ENCODE data around the gene SH3RF2.
"Not testable (repeated sequence)": the region's sequence is repeated elsewhere in the genome, so short reads cannot be mapped to it uniquely, and the experiment has no call there.

Gene SH3RF2

GRCh38 chr5:145958436-145958835, 22.1 kb downstream of the SH3RF2 start:
- no peak overlapping the region for H3K4me3 ChIP-seq (ENCODE audit: low read depth in 1 of 2, low read length in 1 of 2)

DNA sequence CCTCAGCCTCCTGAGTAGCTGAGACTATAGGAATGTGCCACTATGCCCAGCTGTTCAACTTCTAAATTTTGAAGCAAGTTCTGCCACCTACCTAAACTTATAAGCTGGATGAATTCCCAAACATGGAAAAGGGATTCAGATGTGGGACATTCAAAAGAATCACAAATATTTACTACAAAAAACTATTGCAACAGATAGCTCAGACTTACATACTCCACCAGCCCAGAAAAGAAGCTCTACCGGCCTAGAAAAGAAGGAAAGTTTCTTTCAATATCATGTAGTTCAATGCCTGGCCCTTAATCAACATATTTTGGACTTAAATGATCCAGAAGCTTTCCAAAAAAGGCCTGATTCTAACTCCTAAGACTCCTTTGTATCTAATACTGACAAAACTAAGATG, 23.8 kb downstream of the SH3RF2 start:
- TF ChIP-seq, protein P1, sequence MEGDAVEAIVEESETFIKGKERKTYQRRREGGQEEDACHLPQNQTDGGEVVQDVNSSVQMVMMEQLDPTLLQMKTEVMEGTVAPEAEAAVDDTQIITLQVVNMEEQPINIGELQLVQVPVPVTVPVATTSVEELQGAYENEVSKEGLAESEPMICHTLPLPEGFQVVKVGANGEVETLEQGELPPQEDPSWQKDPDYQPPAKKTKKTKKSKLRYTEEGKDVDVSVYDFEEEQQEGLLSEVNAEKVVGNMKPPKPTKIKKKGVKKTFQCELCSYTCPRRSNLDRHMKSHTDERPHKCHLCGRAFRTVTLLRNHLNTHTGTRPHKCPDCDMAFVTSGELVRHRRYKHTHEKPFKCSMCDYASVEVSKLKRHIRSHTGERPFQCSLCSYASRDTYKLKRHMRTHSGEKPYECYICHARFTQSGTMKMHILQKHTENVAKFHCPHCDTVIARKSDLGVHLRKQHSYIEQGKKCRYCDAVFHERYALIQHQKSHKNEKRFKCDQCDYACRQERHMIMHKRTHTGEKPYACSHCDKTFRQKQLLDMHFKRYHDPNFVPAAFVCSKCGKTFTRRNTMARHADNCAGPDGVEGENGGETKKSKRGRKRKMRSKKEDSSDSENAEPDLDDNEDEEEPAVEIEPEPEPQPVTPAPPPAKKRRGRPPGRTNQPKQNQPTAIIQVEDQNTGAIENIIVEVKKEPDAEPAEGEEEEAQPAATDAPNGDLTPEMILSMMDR (IDR thresholded peaks at IDR 0.05), result no peak
- Histone ChIP-seq H3K4me1 (ENCODE audit: control insufficient read depth in 1 of 2, insufficient read depth in 1 of 2, low read depth in 1 of 2, low read length in 1 of 2) (no peaks in the 10 kb centered on the region), H3K9me3 (no peaks in the 10 kb centered on the region), H3K36me3 (no peaks in the 10 kb centered on the region), H3K27me3 (peaks cover 47% of the 10 kb centered on the region), H3K27ac (no peak overlapping the region), H3K4me3 (ENCODE audit: low read depth in 1 of 2, low read length in 1 of 2) (no peak overlapping the region)

More at GRCh38 chr5:145958436-145958835, 22.1 kb downstream of the SH3RF2 start:
- Histone ChIP-seq H3K4me1 (ENCODE audit: control insufficient read depth in 1 of 2, insufficient read depth in 1 of 2, low read depth in 1 of 2, low read length in 1 of 2) (no peaks in the 10 kb centered on the region), H3K27me3 (peaks cover 59% of the 10 kb centered on the region), H3K9me3 (no peaks in the 10 kb centered on the region), H3K27ac (no peak overlapping the region), H3K36me3 (no peaks in the 10 kb centered on the region)
- TF ChIP-seq, protein P1 (IDR thresholded peaks at IDR 0.05), result no peak

GRCh38 chr5:145960848-145961600, 24.6 kb downstream of the SH3RF2 start:
- no peaks in the 10 kb centered on the region for H3K4me1 ChIP-seq (ENCODE audit: control insufficient read depth in 1 of 2, insufficient read depth in 1 of 2, low read depth in 1 of 2, low read length in 1 of 2)
- no peaks in the 10 kb centered on the region for H3K36me3 ChIP-seq
- TF ChIP-seq, protein P1 (IDR thresholded peaks at IDR 0.05), result no peak
- no peaks in the 10 kb centered on the region for H3K9me3 ChIP-seq
- H3K4me3 ChIP-seq (ENCODE audit: low read depth in 1 of 2, low read length in 1 of 2), result no peak overlapping the region
- H3K27me3 ChIP-seq, result peaks cover 38% of the 10 kb centered on the region
- H3K27ac ChIP-seq, result no peak overlapping the region

- no peak overlapping the region for H3K4me3 ChIP-seq (ENCODE audit: low read depth in 1 of 2, low read length in 1 of 2)
- no peaks in the 10 kb centered on the region for H3K9me3 ChIP-seq
- TF ChIP-seq, protein P1 (IDR thresholded peaks at IDR 0.05), result no peak
- H3K4me1 ChIP-seq (ENCODE audit: control insufficient read depth in 1 of 2, insufficient read depth in 1 of 2, low read depth in 1 of 2, low read length in 1 of 2), result no peaks in the 10 kb centered on the region
- H3K27me3 ChIP-seq, result peaks cover 31% of the 10 kb centered on the region
- no peaks in the 10 kb centered on the region for H3K36me3 ChIP-seq
- H3K27ac ChIP-seq, result no peak overlapping the region
These were observed 25.6 kb downstream of the SH3RF2 start for GRCh38 chr5:145962001-145962400.

DNA sequence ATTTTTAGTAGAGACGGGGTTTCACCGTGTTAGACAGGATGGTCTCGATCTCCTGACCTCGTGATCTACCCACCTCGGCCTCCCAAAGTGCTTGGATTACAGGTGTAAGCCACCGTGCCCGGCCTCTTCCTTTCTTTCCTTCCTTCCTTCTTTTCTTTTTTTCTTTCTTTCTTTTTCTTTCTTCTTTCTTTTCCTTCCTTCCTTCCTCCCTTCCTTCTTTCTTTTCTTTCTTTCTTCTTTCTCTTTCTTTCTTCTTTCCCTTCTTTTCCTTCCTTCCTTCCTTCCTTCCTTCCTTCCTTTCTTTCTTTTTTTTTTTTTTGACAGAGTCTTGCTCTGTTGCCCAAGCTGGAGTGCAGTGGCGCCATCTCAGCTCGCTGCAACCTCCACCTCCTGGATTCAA, 27.6 kb downstream of the SH3RF2 start:
- not testable (repeated sequence) for H3K36me3 ChIP-seq; H3K9me3 ChIP-seq; H3K27ac ChIP-seq; H3K4me1 ChIP-seq (ENCODE audit: control insufficient read depth in 1 of 2, insufficient read depth in 1 of 2, low read depth in 1 of 2, low read length in 1 of 2); H3K4me3 ChIP-seq (ENCODE audit: low read depth in 1 of 2, low read length in 1 of 2)
- H3K27me3 ChIP-seq, result peaks cover 22% of the 10 kb centered on the region

DNA sequence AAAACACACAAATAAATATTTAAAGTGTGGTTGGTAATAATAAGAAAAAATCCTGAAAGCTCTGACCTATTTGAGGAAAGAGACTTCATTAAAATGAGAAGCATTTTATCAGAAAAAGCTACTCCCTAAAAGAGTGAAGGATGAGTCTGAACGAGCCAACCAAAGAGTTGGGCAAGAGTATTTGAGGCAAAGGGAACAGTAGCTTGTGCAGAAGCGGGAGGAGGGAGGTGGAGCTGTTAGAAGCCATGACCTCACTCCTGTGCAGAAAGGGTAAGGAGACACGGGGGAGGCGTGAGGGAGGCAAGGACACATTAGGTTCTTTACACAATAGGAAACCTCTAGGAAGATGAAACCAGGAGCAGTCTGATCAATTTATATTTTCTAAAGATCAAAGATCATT, 29.4 kb downstream of the SH3RF2 start:
- Histone ChIP-seq H3K9me3 (no peaks in the 10 kb centered on the region), H3K36me3 (no peaks in the 10 kb centered on the region), H3K4me3 (ENCODE audit: low read depth in 1 of 2, low read length in 1 of 2) (no peak overlapping the region), H3K27ac (no peak overlapping the region), H3K27me3 (peaks cover 15% of the 10 kb centered on the region), H3K4me1 (ENCODE audit: control insufficient read depth in 1 of 2, insufficient read depth in 1 of 2, low read depth in 1 of 2, low read length in 1 of 2) (no peaks in the 10 kb centered on the region)
- TF ChIP-seq, protein P1 (IDR thresholded peaks at IDR 0.05), result no peak
